NCI-H187 (cell line): ENCODE results near the gene BTBD2.

Source experiments
- DNase-seq, 2 experiments: peaks; one replicate each; lab custom pipeline; 2025; lab: John Stamatoyannopoulos, UW

BTBD2 gene

GRCh38 chr19:2015608-2015950, at the start of gene BTBD2:
Gene BTBD2, minus strand, starts transcription at chr19:2015714. Its CDS starts 11 bp downstream, at chr19:2015703.
- DNase-seq = peak; percentile 14 to 26

- DNase-seq = no peak
Measured at GRCh38 chr19:2064788-2065524, 49.4 kb upstream of the BTBD2 start.

GRCh38 chr19:2064395-2064787, 48.9 kb upstream of the BTBD2 start:
- no peak for DNase-seq

- DNase-seq = no peak
Measured at GRCh38 chr19:2063824-2064223, 48.3 kb upstream of the BTBD2 start.

- no peak for DNase-seq
Measured at GRCh38 chr19:2062770-2063169, 47.3 kb upstream of the BTBD2 start.

GRCh38 chr19:2062389-2062729, 46.8 kb upstream of the BTBD2 start:
- no peak for DNase-seq

- peak; percentile 98 to 100 for DNase-seq
Measured at GRCh38 chr19:2061495-2062388, 46.2 kb upstream of the BTBD2 start.

- no peak for DNase-seq
Measured at GRCh38 chr19:2060884-2061494, 45.5 kb upstream of the BTBD2 start.

- no peak for DNase-seq
Measured at GRCh38 chr19:2059422-2060201, 44.1 kb upstream of the BTBD2 start.

- no peak for DNase-seq
Measured at GRCh38 chr19:2058570-2059421, 43.3 kb upstream of the BTBD2 start.

GRCh38 chr19:2057484-2058469, 42.3 kb upstream of the BTBD2 start:
- DNase-seq = no peak

- no peak for DNase-seq
Measured at GRCh38 chr19:2056837-2057192, 41.3 kb upstream of the BTBD2 start.

- DNase-seq = no peak
Measured at GRCh38 chr19:2055931-2056836, 40.7 kb upstream of the BTBD2 start.

- DNase-seq = no peak
Measured at GRCh38 chr19:2054763-2055162, 39.2 kb upstream of the BTBD2 start.

GRCh38 chr19:2053601-2054389, 38.3 kb upstream of the BTBD2 start:
- DNase-seq = no peak

GRCh38 chr19:2051773-2052704, 36.5 kb upstream of the BTBD2 start:
- DNase-seq = no peak
